Right forelimb (tissue), 1 donor: Measurements from ENCODE around the gene RIN3.

Experiments
- DNase-seq: peaks from one replicate; pipeline ENCODE4 v3.0.0-alpha.2; 2018

Gene RIN3

GRCh38 chr14:92578511-92578910 lies 64.9 kb downstream of the RIN3 start:
- DNase-seq: no peak

GRCh38 chr14:92579244-92579936 lies 65.8 kb downstream of the RIN3 start:
- DNase-seq: no peak

- DNase-seq: no peak
Measured at GRCh38 chr14:92581206-92581605, 67.6 kb downstream of the RIN3 start.

- no peak for DNase-seq
Measured at GRCh38 chr14:92581966-92582566, 68.5 kb downstream of the RIN3 start.

GRCh38 chr14:92582706-92583452 lies 69.3 kb downstream of the RIN3 start:
- no peak for DNase-seq

GRCh38 chr14:92584220-92584619 lies 70.6 kb downstream of the RIN3 start:
- DNase-seq: no peak

GRCh38 chr14:92584816-92585215 lies 71.2 kb downstream of the RIN3 start:
- DNase-seq: no peak

- no peak for DNase-seq
Measured at GRCh38 chr14:92585981-92586937, 72.7 kb downstream of the RIN3 start.

- no peak for DNase-seq
Measured at GRCh38 chr14:92586963-92587699, 73.5 kb downstream of the RIN3 start.

GRCh38 chr14:92587700-92588085 lies 74.1 kb downstream of the RIN3 start:
- DNase-seq: no peak

GRCh38 chr14:92589213-92589852 lies 75.8 kb downstream of the RIN3 start:
- no peak for DNase-seq

GRCh38 chr14:92590176-92590575 lies 76.6 kb downstream of the RIN3 start:
- no peak for DNase-seq

- DNase-seq: no peak
Measured at GRCh38 chr14:92590941-92591340, 77.4 kb downstream of the RIN3 start.

- no peak for DNase-seq
Measured at GRCh38 chr14:92591346-92591745, 77.8 kb downstream of the RIN3 start.

- no peak for DNase-seq
Measured at GRCh38 chr14:92595267-92595666, 81.7 kb downstream of the RIN3 start.

GRCh38 chr14:92596331-92596907 lies 82.8 kb downstream of the RIN3 start:
- no peak for DNase-seq

- DNase-seq: no peak
Measured at GRCh38 chr14:92597906-92598905, 84.6 kb downstream of the RIN3 start.

GRCh38 chr14:92599811-92600210 lies 86.2 kb downstream of the RIN3 start:
- no peak for DNase-seq

GRCh38 chr14:92600318-92601053 lies 86.9 kb downstream of the RIN3 start:
- no peak for DNase-seq
